GM21381 (cell line): ENCODE results near the gene FLRT1.
A peak's percentile ranks its signal among the peaks of the same experiment; 100 is the strongest.

Experiments
- ATAC-seq: cut with Tn5 transposase; IDR thresholded peaks from one replicate; pipeline ENCODE4 v1.9.1; 2021; ENCODE audit warnings: mild to moderate bottlenecking, moderate library complexity; ENCODE audit not compliant: unreplicated experiment

Gene FLRT1

GRCh38 chr11:64035576-64035975 is at the start of gene FLRT1:
TSS of gene FLRT1 (plus strand) at chr11:64035931. CDS start at chr11:64116268, 80,337 bp downstream.
- no peak for ATAC-seq

DNA sequence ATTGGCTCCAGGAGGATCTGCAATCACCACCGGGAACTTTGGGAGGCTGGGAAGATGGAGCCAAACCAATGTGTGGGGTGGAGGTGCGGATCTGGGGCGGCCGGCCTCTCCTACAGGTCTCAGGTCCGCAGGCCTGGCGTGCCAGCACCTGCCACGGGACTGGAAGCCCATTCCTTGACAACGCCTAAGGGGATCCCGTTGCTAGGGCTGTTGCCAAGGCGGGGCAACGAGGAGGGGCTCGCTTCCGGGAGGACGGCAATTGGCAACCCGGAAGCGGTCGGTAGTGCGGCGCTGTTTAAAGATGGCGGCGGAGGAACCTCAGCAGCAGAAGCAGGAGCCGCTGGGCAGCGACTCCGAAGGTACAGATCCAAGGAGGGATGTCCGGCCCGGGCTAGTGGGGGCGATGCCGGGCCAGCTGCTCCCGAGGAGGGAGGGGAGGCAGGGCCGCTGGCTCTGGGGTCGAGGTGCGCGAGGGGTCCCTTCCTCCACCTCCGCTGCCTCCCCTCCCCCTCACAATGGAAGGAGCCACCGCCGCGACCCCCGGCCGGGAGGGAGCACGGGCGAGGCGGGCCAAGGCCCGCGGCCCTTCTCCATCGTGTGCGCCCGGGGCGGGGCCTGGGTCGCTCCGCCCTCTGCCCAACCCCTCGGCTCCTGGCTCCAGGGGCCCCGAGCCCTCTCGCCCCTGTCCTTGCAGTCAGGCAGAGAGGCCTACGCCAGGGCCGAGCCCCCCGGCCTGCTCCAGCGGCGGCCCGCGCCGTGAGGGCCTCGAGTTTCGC is 49.4 kb upstream of the FLRT1 start, which contains the start of gene OTUB1:
Gene OTUB1, plus strand, starts transcription at position 283 of the 776 bp plus-strand sequence. Its CDS starts 19 bp downstream, at position 302.
- ATAC-seq: peak; percentile 78

GRCh38 chr11:63986932-63987513 is 48.7 kb upstream of the FLRT1 start:
- ATAC-seq: no peak

GRCh38 chr11:63991558-63991957 is 44.2 kb upstream of the FLRT1 start:
- no peak for ATAC-seq

DNA sequence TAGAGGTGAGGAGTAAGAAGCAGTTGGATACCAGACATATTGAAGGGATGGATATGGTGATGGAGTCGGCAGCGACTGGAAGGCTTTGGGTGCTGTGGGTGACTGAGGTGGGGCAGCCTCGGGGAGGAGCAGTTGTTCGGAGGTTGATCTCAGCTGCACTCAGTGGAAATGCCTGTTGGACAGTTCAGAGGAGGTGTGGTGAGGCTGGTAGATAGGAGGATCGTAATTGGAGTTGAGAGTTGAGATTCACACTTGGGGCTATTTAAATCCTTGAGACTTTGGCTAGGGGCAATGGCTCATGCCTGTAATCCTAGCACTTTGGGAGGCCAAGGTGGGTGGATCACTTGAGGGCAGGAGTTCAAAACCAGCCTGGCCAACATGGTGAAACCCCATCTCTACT is 42.6 kb upstream of the FLRT1 start:
- no peak for ATAC-seq

GRCh38 chr11:63993993-63994392 is 41.7 kb upstream of the FLRT1 start:
- ATAC-seq: no peak

GRCh38 chr11:63996512-63996911 is 39.2 kb upstream of the FLRT1 start:
- no peak for ATAC-seq

- ATAC-seq: no peak
Measured at GRCh38 chr11:63997104-63997700, 38.5 kb upstream of the FLRT1 start.

DNA sequence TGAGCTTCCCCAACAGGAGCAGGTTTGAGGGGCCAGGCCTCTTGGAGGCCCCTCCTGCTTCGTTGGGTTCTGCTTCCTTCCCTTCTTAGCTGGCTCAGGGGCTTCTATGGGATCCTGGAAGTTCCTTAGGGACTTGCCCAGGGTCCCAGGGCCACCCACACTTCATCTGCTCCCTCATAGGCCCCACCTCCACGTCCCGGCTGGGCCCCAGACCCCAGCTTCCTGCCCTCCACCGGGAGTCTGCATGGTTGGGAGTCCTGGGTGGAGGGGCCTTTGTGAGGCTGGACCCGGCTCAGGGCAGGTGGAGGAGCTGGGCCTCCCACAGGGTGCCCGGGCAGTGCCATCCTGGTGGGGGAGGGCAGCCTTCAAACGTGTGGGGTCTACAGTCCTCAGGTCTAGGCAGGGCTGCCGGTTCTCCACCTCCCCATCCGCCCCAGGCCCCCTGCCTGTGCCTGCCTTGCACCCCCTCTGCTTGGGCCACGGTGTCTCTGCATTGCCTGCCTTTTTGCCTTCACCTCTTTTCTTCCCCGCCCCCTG is 37.9 kb upstream of the FLRT1 start:
- ATAC-seq: no peak

GRCh38 chr11:63998558-63999348 is 37.0 kb upstream of the FLRT1 start:
- ATAC-seq: no peak

GRCh38 chr11:63999349-64000025 is 36.2 kb upstream of the FLRT1 start:
- ATAC-seq: no peak

- ATAC-seq: peak; percentile 57
Measured at GRCh38 chr11:64000026-64000739, 35.5 kb upstream of the FLRT1 start.

GRCh38 chr11:64000740-64001483 is 34.8 kb upstream of the FLRT1 start:
- ATAC-seq: no peak

DNA sequence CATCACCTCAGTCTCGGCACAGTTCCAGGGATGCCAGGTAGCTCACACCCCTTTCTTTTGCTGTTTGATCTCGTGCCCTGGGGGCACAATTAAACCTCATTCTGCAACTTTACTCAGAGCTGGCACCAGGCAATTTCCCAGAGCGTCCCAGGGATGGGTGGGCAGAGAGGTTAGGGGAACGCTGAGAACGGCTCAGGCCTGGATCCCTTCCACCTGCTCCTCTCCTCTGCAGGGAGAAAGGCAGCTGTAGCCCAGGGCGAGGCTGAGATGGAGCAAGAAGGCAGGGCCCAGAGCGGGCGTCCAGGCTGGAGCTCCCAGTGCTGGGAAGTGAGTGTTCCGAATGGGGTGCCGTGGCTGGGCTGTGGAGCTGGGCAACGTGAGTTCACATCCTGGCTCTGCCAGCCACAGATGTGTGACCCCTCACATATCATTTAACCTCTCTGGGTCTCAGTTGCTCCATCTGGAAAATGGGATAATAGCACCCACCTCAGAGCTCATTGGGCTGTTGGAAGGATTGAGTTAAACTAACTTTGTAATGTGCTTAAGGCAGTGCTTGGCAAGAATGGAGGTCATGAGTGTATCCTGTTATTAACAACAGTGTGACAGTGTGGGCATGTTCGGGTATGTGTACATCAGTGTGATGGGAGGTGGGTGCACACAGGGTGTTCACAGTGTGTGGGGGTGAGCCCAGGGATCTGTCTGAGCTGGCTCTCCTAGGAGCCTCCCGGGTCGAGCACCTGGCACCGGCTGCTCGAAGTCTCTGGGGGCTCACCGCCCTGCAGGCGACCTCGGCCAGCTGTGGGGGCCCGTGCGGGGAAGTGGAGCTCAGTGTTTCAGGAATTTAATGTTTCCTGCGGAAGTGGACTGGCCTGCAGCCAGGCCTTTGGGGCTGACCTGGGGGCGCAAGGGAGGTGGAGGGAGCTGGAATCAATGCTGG is 34.0 kb upstream of the FLRT1 start:
- ATAC-seq: no peak

GRCh38 chr11:64003807-64004589 is 31.7 kb upstream of the FLRT1 start:
- ATAC-seq: no peak

- ATAC-seq: no peak
Measured at GRCh38 chr11:64004590-64004984, 31.1 kb upstream of the FLRT1 start.

- ATAC-seq: no peak
Measured at GRCh38 chr11:64005691-64006090, 30.0 kb upstream of the FLRT1 start.
